Lower lobe of right lung (tissue), 2 donors: ENCODE results near the gene LNP1. TPM values are rescaled to one million over a fixed set of nuclear protein-coding genes. Genes with fewer than 3 reads are reported as not detected.

Experiments used
- ATAC-seq, 2 donors: fragments of 200-7000 bp; cut with Tn5 transposase; one replicate each; pipeline ENCODE4 v1.9.1; 2020 to 2022; ENCODE audit warnings: mild to moderate bottlenecking in 2 of 2, moderate library complexity in 2 of 2
- DNase-seq: peaks from one replicate; pipeline ENCODE4 v3.0.0-alpha.2; 2020
- H3K27ac ChIP-seq: fragments of 200-600 bp; one replicate; pipeline ENCODE4 v1.8.0; 2022
- H3K27me3 ChIP-seq: fragments of 200-600 bp; one replicate; pipeline ENCODE4 v1.8.0; 2022; ENCODE audit warnings: low read depth
- H3K36me3 ChIP-seq: fragments of 200-600 bp; one replicate; pipeline ENCODE4 v1.8.0; 2022; ENCODE audit warnings: mild to moderate bottlenecking
- H3K4me1 ChIP-seq: fragments of 200-600 bp; one replicate; pipeline ENCODE4 v1.8.0; 2022
- H3K4me3 ChIP-seq: fragments of 200-600 bp; one replicate; pipeline ENCODE4 v1.8.0; 2022; ENCODE audit warnings: mild to moderate bottlenecking
- H3K9me3 ChIP-seq: fragments of 200-600 bp; one replicate; pipeline ENCODE4 v1.8.0; 2022
- intact Hi-C: fragments of 100-400 bp; cut with DNase I; formaldehyde crosslinking; loops from one replicate; pipeline ENCODE4 v1.11.0; 2022
- total RNA-seq: library from RNA; stranded (reverse); fragmentation: NEBNext Ultra II Directional; extraction: Animal tissue kit (Norgen Biotek cat#: 25700); gene quantifications from one replicate; pipeline ENCODE4 v1.2.1, GENCODE V29; 2021
- TF ChIP-seq, protein P1 (sequence below): fragments of 200-600 bp; IDR thresholded peaks from one replicate; pipeline ENCODE4 v1.8.0; 2022; ENCODE audit warnings: antibody characterized with exemption, mild to moderate bottlenecking
- donor health status: DM: no; HTN: yes; CAD: no; lungs with severe emphysema.

Gene LNP1
- total RNA-seq, 1 donor from 2014 or later, result 2.0 TPM

- ATAC-seq (no peak), DNase-seq (no peak)
- TF ChIP-seq, protein P1, sequence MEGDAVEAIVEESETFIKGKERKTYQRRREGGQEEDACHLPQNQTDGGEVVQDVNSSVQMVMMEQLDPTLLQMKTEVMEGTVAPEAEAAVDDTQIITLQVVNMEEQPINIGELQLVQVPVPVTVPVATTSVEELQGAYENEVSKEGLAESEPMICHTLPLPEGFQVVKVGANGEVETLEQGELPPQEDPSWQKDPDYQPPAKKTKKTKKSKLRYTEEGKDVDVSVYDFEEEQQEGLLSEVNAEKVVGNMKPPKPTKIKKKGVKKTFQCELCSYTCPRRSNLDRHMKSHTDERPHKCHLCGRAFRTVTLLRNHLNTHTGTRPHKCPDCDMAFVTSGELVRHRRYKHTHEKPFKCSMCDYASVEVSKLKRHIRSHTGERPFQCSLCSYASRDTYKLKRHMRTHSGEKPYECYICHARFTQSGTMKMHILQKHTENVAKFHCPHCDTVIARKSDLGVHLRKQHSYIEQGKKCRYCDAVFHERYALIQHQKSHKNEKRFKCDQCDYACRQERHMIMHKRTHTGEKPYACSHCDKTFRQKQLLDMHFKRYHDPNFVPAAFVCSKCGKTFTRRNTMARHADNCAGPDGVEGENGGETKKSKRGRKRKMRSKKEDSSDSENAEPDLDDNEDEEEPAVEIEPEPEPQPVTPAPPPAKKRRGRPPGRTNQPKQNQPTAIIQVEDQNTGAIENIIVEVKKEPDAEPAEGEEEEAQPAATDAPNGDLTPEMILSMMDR, result no peak
- Histone ChIP-seq H3K4me1 (no peaks in the 10 kb centered on the region), H3K27me3 (no peaks in the 10 kb centered on the region), H3K27ac (no peak overlapping the region), H3K4me3 (no peak overlapping the region), H3K9me3 (no peaks in the 10 kb centered on the region), H3K36me3 (peaks cover 92% of the 10 kb centered on the region)
- intact Hi-C loops, result no loop called here
These were observed 32.9 kb upstream of the LNP1 start for GRCh38 chr3:100368441-100368840.

DNA sequence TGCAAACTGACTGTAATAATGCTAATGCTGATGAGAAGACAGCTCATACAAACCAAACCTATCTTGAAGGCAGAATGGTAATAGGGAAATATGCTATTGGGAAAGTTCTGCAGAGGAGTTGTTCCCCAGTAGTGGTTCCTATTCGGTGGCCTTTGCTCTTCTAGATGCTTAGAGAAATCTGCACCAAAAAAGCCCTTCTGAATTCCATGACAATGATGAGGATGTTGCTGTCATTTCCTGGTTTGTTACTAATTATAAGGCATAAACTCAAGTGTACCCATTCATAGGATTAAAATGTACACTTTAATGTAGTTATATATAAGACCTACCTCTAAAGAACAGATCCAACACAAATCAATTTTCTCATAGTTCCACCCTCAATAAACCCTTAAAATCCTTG, 30.6 kb upstream of the LNP1 start:
- intact Hi-C loops, result no loop called here
- Histone ChIP-seq H3K27me3 (no peaks in the 10 kb centered on the region), H3K4me3 (no peak overlapping the region), H3K36me3 (peaks cover 88% of the 10 kb centered on the region), H3K4me1 (no peaks in the 10 kb centered on the region), H3K9me3 (no peaks in the 10 kb centered on the region), H3K27ac (no peak overlapping the region)
- no peak for ATAC-seq
- TF ChIP-seq, protein P1, result no peak
- no peak for DNase-seq

- Histone ChIP-seq H3K36me3 (peaks cover 83% of the 10 kb centered on the region), H3K4me1 (no peaks in the 10 kb centered on the region), H3K27ac (no peak overlapping the region), H3K4me3 (no peak overlapping the region), H3K27me3 (no peaks in the 10 kb centered on the region), H3K9me3 (no peaks in the 10 kb centered on the region)
- DNase-seq, result no peak
- ATAC-seq, result no peak
- TF ChIP-seq, protein P1, result no peak
- intact Hi-C loops, result no loop called here
These were observed 26.8 kb upstream of the LNP1 start for GRCh38 chr3:100374521-100374920.

DNA sequence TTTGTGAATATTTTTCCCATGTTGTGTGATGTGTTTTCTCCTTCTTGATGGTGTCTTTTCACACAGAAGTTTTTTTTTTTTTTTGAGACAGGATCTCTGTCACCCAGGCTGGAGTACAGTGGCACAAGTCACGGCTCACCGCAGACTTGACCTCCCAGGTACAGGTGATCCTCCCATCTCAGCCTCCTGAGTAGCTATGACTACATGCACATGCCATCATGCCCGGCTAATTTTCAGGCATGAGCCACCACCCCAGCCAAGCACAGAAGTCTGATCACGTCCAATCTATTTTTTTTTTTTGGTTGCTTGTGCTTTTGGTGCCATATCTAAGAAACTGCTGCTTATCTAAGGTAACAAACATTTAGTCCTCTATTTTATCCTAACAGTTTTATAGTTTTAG, 25.0 kb upstream of the LNP1 start:
- Histone ChIP-seq H3K27me3 (no peaks in the 10 kb centered on the region), H3K27ac (no peak overlapping the region), H3K4me1 (no peaks in the 10 kb centered on the region), H3K4me3 (no peak overlapping the region), H3K36me3 (peaks cover 86% of the 10 kb centered on the region), H3K9me3 (no peaks in the 10 kb centered on the region)
- intact Hi-C loops, result no loop called here
- TF ChIP-seq, protein P1, result no peak
- no peak for DNase-seq
- no peak for ATAC-seq

DNA sequence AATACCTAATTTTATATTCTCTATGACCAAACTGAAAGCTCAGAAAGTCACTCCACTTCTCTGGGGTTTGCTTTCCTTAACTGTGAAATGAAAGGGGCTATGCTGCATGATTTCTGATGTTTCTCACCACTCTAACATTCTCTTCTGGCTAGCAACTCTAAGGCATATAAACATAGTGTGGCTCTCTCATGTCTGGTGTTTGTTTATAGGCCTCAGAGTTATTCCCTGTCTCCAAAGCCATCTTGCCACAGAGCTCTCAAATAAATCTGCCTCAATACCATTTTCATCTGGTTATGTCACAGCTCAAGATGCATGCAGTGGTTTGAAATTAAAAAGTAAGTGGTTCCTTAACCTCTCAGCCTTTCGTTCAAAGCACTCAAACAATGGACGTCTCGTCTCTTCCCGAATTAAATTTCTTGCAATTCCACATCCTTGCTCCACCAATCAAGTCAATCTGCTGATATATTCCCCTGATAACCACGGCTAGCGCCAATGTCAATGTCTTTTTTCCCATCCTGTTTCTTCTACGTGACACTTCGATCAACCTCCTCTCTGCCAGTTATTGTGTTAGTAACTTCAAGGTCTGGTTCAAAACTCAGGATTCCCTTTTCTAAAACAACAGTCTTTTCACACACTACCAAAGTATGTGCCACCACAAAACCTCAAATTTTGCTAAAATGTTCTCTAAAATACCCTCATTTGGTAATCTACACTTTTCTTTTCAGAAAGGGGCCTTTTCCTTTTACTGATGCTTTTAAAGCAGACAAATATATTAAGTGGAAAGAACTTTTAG, 16.4 kb upstream of the LNP1 start:
- ATAC-seq (no peak), DNase-seq (no peak)
- H3K4me1 ChIP-seq, result no peaks in the 10 kb centered on the region
- H3K9me3 ChIP-seq, result peaks cover 12% of the 10 kb centered on the region
- H3K4me3 ChIP-seq, result no peak overlapping the region
- TF ChIP-seq, protein P1, result no peak
- intact Hi-C loops, result no loop called here
- no peak overlapping the region for H3K27ac ChIP-seq
- no peaks in the 10 kb centered on the region for H3K27me3 ChIP-seq
- H3K36me3 ChIP-seq, result peaks cover 63% of the 10 kb centered on the region
